Fibroblast of lung (primary cell): ENCODE results near the gene ZNF547.

Experiments
- EZH2 ChIP-seq: IDR thresholded peaks from 2 replicates; pipeline ENCODE4 v1.5.1; 2012; ENCODE audit warnings: low read length, control low read depth, mild to moderate bottlenecking; ENCODE audit errors: missing control alignments
- TF ChIP-seq, protein P1 (sequence below), 2 donors: IDR thresholded peaks in 1 of 2; conservative IDR thresholded peaks in 1 of 2; 1 replicate in 1 of 2; 2 replicates in 1 of 2; pipeline ENCODE4 v1.5.1; 2011 to 2012; ENCODE audit warnings: low read length in 2 of 2, control low read depth in 1 of 2, inconsistent platforms in 1 of 2, low read depth in 1 of 2, mild to moderate bottlenecking in 1 of 2

DNA sequence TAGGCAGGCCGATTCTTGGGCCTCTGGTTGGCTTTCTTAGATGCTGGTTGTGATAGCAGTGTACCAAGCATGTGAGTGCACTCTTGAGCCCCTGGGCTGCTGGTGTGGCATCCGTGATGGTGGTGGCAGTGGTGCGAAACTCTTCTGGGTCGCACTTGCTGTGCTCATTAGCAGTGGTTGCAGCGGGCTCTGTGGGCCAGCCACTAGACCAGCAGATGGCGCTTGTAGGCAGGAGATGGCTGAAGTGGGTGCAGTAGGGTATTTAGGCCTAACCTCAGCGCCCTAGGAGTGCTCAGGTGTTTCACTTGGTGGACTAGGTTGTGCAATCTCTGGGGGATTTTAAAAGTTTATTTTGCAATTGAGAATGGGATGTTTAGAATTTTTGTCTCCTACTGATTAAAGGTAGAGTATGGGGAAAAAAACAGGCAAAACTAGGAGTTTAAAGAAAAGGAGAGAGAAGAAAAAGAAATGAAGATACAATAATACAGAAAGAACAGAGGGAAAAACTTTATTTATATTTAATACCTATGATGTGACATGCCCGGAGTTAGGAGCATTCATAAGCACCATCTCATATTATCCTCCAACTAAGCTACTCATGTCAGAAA lies 43.3 kb downstream of the ZNF547 start:
- TF ChIP-seq EZH2 = no peak
- TF ChIP-seq, protein P1, sequence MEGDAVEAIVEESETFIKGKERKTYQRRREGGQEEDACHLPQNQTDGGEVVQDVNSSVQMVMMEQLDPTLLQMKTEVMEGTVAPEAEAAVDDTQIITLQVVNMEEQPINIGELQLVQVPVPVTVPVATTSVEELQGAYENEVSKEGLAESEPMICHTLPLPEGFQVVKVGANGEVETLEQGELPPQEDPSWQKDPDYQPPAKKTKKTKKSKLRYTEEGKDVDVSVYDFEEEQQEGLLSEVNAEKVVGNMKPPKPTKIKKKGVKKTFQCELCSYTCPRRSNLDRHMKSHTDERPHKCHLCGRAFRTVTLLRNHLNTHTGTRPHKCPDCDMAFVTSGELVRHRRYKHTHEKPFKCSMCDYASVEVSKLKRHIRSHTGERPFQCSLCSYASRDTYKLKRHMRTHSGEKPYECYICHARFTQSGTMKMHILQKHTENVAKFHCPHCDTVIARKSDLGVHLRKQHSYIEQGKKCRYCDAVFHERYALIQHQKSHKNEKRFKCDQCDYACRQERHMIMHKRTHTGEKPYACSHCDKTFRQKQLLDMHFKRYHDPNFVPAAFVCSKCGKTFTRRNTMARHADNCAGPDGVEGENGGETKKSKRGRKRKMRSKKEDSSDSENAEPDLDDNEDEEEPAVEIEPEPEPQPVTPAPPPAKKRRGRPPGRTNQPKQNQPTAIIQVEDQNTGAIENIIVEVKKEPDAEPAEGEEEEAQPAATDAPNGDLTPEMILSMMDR (conservative IDR thresholded peaks at IDR 0.05 in 1 of 2, IDR thresholded peaks at IDR 0.05 in 1 of 2; ENCODE audit: low read depth in 1 of 2, low read length in 2 of 2) = peak; percentile 71 to 91
